OCI-LY3 (cell line): ENCODE measurements around the gene BANP.
"Not testable (repeated sequence)": the region's sequence is repeated elsewhere in the genome, so short reads cannot be mapped to it uniquely, and the experiment has no call there.

ENCODE experiments used
- EZH2phosphoT487 ChIP-seq: fragments of 200-600 bp; shearing (Covaris generic); IDR thresholded peaks from 2 replicates; pipeline ENCODE4 v1.6.1; 2018; ENCODE audit warnings: antibody characterized with exemption, mixed run types, low read depth
- TF ChIP-seq, protein P1 (sequence below): fragments of 200-600, 300-600 bp; sonication (generic); IDR thresholded peaks from 2 replicates; pipeline ENCODE4 v1.5.1; 2014; ENCODE audit warnings: antibody characterized with exemption, low read length, low read depth

DNA sequence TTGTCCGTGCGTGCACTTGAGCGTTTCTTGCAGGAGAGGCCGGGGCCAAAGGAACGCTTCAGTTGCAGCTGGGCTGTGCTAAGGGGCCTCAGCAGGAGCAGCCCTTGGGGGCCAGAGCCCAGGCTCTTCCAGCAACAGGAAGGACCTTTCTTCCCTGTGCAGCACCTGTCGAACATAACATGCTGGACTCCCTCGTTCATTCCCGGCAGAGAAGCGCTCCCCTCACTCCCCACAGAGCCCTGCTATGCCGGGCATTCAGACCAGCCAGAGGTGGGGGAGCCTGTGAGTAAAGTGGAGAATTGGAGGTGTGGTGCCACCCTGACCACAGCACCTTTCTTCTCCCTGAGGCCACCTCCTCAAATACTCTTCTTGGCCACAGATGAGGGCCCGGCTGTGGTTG, 94.1 kb downstream of the BANP start:
- TF ChIP-seq, protein P1, sequence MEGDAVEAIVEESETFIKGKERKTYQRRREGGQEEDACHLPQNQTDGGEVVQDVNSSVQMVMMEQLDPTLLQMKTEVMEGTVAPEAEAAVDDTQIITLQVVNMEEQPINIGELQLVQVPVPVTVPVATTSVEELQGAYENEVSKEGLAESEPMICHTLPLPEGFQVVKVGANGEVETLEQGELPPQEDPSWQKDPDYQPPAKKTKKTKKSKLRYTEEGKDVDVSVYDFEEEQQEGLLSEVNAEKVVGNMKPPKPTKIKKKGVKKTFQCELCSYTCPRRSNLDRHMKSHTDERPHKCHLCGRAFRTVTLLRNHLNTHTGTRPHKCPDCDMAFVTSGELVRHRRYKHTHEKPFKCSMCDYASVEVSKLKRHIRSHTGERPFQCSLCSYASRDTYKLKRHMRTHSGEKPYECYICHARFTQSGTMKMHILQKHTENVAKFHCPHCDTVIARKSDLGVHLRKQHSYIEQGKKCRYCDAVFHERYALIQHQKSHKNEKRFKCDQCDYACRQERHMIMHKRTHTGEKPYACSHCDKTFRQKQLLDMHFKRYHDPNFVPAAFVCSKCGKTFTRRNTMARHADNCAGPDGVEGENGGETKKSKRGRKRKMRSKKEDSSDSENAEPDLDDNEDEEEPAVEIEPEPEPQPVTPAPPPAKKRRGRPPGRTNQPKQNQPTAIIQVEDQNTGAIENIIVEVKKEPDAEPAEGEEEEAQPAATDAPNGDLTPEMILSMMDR, result not testable (repeated sequence)
- TF ChIP-seq EZH2phosphoT487, result not testable (repeated sequence)
